ENCODE data around the gene TTLL12.

DNA sequence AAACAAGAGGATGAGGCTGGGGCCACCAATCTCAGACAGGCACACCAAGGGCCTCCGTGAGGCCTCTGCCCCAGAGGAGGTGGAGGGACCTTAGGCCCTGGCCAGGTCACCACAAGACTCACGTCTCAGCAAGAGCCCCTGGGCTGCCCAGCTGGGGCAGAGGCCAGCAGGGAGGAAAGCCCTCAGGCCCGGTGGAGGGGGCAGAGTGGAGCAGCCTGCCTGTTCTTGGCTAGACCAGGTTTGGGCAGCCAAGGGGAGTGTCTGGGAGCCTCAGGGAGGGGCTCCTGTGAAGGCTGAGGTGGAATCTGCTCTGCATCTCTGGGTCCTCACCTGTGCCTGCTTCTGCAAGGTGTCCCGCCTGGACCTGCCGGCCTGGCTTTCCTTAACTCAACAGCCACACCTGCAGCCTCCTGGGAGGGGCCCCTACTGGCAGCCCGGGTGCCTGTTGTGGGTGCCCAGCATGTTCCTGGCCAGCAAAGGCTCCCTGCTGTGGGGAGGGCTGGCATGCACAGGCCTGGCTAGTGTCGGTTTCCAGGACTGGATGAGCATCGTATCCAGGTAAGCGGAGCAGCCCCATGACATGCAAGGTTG lies 11.9 kb downstream of the TTLL12 start:
- TF ChIP-seq CTCF (IDR thresholded peaks at IDR 0.05 in 2 of 3, conservative IDR thresholded peaks at IDR 0.05 in 1 of 3; ENCODE audit: borderline replicate concordance in 1 of 3, insufficient read depth in 1 of 3, low read depth in 2 of 3, low read length in 2 of 3), result no peak
- no peak for TF ChIP-seq EZH2 (IDR thresholded peaks at IDR 0.05)
- TF ChIP-seq, protein P1, sequence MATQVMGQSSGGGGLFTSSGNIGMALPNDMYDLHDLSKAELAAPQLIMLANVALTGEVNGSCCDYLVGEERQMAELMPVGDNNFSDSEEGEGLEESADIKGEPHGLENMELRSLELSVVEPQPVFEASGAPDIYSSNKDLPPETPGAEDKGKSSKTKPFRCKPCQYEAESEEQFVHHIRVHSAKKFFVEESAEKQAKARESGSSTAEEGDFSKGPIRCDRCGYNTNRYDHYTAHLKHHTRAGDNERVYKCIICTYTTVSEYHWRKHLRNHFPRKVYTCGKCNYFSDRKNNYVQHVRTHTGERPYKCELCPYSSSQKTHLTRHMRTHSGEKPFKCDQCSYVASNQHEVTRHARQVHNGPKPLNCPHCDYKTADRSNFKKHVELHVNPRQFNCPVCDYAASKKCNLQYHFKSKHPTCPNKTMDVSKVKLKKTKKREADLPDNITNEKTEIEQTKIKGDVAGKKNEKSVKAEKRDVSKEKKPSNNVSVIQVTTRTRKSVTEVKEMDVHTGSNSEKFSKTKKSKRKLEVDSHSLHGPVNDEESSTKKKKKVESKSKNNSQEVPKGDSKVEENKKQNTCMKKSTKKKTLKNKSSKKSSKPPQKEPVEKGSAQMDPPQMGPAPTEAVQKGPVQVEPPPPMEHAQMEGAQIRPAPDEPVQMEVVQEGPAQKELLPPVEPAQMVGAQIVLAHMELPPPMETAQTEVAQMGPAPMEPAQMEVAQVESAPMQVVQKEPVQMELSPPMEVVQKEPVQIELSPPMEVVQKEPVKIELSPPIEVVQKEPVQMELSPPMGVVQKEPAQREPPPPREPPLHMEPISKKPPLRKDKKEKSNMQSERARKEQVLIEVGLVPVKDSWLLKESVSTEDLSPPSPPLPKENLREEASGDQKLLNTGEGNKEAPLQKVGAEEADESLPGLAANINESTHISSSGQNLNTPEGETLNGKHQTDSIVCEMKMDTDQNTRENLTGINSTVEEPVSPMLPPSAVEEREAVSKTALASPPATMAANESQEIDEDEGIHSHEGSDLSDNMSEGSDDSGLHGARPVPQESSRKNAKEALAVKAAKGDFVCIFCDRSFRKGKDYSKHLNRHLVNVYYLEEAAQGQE (IDR thresholded peaks at IDR 0.05; ENCODE audit: low read depth), result no peak
- TF ChIP-seq EGR1 (IDR thresholded peaks at IDR 0.05; ENCODE audit: low read depth), result no peak
- TF ChIP-seq RAD21 (IDR thresholded peaks at IDR 0.05; ENCODE audit: low read depth), result no peak
- no peak for TF ChIP-seq ATF3 (IDR thresholded peaks at IDR 0.05)
- TF ChIP-seq ELF1 (IDR thresholded peaks at IDR 0.05; ENCODE audit: borderline replicate concordance, low read depth), result no peak

Data from HCT116 (cell line).